Rectal smooth muscle tissue (tissue), 1 donor: Measurements from ENCODE around the gene LRRTM2.
"Not testable (repeated sequence)": the region's sequence is repeated elsewhere in the genome, so short reads cannot be mapped to it uniquely, and the experiment has no call there.

ENCODE experiments used
- H3K27ac ChIP-seq: one replicate; pipeline ENCODE4 v1.7.0; 2013; ENCODE audit warnings: low read depth, low read length, inconsistent platforms
- H3K27me3 ChIP-seq: one replicate; pipeline ENCODE4 v1.7.0; 2013; ENCODE audit warnings: low read length; ENCODE audit not compliant: control insufficient read depth, insufficient read depth
- H3K36me3 ChIP-seq: one replicate; pipeline ENCODE4 v1.7.0; 2013; ENCODE audit warnings: low read length; ENCODE audit not compliant: control insufficient read depth, insufficient read depth
- H3K4me1 ChIP-seq: one replicate; pipeline ENCODE4 v1.7.0; 2013; ENCODE audit warnings: low read length; ENCODE audit not compliant: control insufficient read depth, insufficient read depth
- H3K4me3 ChIP-seq: one replicate; pipeline ENCODE4 v1.7.0; 2013; ENCODE audit warnings: low read length
- H3K9ac ChIP-seq: one replicate; pipeline ENCODE4 v1.7.0; 2013; ENCODE audit warnings: low read length

The LRRTM2 gene, protein sequence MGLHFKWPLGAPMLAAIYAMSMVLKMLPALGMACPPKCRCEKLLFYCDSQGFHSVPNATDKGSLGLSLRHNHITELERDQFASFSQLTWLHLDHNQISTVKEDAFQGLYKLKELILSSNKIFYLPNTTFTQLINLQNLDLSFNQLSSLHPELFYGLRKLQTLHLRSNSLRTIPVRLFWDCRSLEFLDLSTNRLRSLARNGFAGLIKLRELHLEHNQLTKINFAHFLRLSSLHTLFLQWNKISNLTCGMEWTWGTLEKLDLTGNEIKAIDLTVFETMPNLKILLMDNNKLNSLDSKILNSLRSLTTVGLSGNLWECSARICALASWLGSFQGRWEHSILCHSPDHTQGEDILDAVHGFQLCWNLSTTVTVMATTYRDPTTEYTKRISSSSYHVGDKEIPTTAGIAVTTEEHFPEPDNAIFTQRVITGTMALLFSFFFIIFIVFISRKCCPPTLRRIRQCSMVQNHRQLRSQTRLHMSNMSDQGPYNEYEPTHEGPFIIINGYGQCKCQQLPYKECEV

DNA sequence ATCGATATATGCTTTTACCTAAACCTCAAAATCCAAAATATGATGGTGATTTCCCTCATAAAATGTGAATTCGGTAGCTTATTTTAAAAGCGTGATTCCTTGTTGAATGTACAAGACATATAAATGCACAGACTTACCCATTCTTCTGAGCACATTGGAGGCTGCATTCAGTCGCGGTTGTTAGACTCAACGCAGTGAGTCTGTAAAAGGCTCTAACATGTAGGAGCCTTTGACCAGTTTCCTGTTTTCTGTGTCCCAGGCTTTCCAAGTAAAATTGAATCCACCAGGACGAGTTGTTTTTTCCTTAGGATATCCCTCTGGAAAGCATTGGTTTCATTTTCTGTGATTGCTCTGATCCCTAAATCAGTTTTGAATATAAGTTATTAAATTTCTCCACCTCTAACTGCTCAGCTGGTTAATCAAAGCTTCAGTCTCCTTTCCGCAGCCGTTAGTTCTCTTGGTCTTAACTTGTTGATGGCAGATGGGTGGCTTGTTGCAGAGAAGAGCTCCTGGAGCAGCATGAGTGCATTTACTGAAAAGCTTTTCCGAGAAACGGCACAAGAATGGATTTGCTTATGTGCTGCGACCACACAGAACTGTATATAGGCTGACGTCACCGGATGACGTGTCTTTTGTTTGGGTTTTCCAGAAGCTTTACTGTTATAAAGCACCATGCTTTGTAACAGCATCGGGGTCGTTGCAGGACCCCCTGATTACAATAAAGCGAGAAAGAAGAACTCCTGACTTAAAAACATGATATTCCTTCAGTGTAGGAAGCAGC is at the start of gene LRRTM2:
Gene LRRTM2, minus strand, starts transcription at position 565 of the 781 bp plus-strand sequence. Its CDS starts 424 bp downstream, at position 141.
- Histone ChIP-seq H3K4me1 (peaks cover 6% of the 10 kb centered on the region), H3K4me3 (peak within 1 kb of the TSS; percentile 63), H3K27me3 (no peaks in the 10 kb centered on the region), H3K27ac (peak within 1 kb of the TSS; percentile 40), H3K9ac (no peak within 1 kb of the TSS), H3K36me3 (no peaks in the 10 kb centered on the region)

DNA sequence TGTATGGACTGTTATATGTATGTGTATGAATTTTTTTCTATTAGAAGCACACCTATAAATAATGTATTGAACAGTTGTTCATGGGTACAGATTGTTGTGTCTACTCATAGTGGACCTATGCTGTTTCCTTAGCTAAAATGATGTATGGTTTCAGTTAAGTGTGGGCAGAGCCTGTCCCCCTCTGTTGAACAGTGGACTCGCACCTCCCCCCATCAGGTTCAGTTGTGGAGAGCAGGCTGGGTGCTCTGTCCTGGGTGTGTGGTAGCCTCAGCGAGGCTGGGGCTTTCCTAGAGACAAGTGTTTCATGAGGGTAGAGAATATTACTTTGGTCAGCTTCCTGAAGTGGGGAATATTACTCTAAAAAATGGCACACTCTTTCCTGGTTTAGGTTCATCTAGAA is 47.4 kb upstream of the LRRTM2 start:
- no peak overlapping the region for H3K9ac ChIP-seq
- no peaks in the 10 kb centered on the region for H3K27me3 ChIP-seq
- no peak overlapping the region for H3K27ac ChIP-seq
- H3K4me3 ChIP-seq, result no peak overlapping the region
- H3K36me3 ChIP-seq, result peaks cover 28% of the 10 kb centered on the region
- no peaks in the 10 kb centered on the region for H3K4me1 ChIP-seq

DNA sequence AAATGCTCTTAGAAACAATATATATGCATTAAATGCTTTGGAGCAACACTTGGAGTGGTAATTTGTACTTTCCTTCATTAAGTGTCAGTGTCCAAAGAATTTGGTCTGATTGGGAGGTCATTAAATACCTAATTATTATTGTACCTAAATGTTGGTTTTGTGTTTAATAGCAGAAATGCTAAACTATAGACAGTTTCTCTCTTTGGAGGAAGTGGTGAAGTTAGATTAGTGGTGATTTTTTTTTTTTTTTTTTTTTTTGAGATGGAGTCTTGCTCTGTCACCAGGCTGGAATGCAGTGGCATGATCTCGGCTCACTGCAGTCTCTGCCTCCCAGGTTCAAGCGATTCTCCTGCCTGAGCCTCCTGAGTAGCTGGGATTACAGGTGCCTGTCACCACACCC is 46.2 kb upstream of the LRRTM2 start:
- peaks cover 20% of the 10 kb centered on the region for H3K36me3 ChIP-seq
- H3K4me1 ChIP-seq, H3K4me3 ChIP-seq, H3K27ac ChIP-seq, H3K9ac ChIP-seq, H3K27me3 ChIP-seq: not testable (repeated sequence)

DNA sequence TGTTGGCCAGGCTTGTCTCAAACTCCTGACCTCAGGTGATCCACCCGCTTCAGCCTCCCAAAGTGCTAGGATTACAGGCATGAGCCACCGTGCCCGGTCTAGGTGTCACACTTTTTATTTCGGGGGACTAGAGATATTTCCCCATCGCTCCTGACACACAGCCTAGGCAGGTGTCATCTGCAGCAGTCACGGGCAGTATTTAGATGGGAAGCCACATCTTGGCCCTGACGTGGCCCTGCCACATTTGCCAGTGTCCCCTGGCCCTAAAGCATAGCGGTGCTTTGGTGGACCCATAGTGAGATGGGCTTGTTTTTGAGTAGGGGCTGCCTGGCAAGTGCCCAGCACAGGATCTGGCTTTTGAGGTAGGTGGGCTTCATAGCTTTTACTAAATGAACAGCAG is 45.0 kb upstream of the LRRTM2 start:
- H3K36me3 ChIP-seq, result peaks cover 8% of the 10 kb centered on the region
- no peak overlapping the region for H3K4me3 ChIP-seq
- no peak overlapping the region for H3K9ac ChIP-seq

DNA sequence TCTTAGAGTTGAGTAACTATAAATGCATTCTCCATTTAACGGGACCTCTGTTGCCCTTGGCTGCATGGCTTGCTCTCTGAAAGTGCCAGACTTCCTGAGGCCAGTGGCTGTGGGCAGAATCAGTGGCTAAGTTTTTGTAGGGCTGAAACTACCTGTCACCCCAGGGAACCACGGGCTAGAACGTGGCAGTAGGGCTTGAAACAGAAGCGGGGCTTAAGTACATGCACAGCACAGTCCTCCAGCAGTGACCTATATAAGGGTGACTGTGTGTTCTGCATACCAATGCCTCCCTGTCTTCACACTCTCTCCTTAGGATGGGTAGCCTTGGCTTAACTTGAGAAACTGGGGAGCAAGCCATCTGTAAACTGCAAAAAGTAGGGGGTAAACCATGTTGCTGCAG is 43.6 kb upstream of the LRRTM2 start:
- H3K9ac ChIP-seq, result no peak overlapping the region
- no peaks in the 10 kb centered on the region for H3K36me3 ChIP-seq
- H3K4me1 ChIP-seq, result no peaks in the 10 kb centered on the region
- H3K27me3 ChIP-seq, result no peaks in the 10 kb centered on the region
- H3K4me3 ChIP-seq, result no peak overlapping the region
- H3K27ac ChIP-seq, result no peak overlapping the region

More for the DNA sequence above, 45.0 kb upstream of the LRRTM2 start:
- H3K4me1 ChIP-seq, result no peaks in the 10 kb centered on the region
- no peaks in the 10 kb centered on the region for H3K27me3 ChIP-seq
- H3K27ac ChIP-seq, result no peak overlapping the region

DNA sequence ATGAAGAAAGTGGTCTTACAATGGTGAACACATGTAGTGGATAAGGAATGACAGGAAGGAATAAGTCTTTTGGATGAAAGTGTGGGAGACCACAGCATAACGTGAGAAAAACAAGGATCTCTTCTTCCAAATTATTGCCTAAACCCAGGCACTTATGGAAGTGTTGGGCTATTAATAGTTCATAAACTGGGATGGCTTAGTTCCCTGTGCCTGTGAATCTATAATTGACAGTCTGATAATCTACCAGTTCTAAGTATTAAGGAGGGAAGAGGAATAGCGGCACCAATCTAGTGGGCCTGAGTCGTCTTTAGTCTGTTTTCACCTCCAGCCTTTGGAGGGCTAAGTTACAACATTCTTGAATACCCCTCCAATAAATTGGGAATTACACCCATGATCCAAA is 39.2 kb upstream of the LRRTM2 start:
- no peak overlapping the region for H3K9ac ChIP-seq
- H3K27me3 ChIP-seq, result no peaks in the 10 kb centered on the region
- H3K27ac ChIP-seq, result no peak overlapping the region
- H3K4me1 ChIP-seq, result no peaks in the 10 kb centered on the region
- no peak overlapping the region for H3K4me3 ChIP-seq
- no peaks in the 10 kb centered on the region for H3K36me3 ChIP-seq

DNA sequence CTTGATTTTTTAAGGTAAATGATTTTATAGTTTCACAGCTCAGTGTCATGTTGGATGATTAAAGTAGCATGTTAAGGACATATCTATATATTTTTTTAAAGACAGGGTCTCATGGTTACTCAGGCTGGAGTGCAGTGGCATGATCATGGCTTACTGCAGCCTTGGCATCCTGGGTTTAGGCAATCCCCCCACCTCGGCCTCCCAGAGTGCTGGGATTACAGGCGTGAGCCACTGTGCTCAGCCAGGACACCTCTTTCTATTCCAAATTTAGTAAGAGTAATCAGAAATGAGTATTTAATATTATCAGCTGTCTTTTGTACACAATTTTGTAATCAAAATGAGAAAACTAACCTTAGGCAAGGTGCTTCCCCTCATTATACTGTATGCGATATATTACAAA is 38.6 kb upstream of the LRRTM2 start:
- no peaks in the 10 kb centered on the region for H3K27me3 ChIP-seq
- H3K4me1 ChIP-seq, result no peaks in the 10 kb centered on the region
- no peaks in the 10 kb centered on the region for H3K36me3 ChIP-seq
- no peak overlapping the region for H3K27ac ChIP-seq
- H3K9ac ChIP-seq, result no peak overlapping the region
- H3K4me3 ChIP-seq, result no peak overlapping the region

DNA sequence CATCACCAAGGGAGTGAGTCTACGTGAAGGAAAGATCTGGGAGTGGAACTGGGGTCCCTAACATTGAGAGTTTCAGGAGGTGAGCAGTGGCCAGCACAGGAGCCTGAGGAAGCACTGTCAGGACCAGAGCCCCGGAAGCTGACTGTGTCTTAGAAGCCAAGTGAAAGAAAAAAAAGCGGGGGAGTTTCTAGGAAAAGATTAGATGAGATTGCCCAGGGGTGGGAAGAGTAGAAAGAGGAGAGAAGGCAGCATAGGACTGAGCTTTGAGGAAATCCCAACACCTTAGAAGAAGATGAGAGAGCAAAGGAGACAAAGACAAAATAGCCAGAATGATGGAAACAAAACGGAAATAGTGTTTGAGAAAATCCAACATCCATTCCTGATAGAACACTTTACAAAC is 37.0 kb upstream of the LRRTM2 start:
- H3K27ac ChIP-seq, result no peak overlapping the region
- no peaks in the 10 kb centered on the region for H3K36me3 ChIP-seq
- H3K27me3 ChIP-seq, result no peaks in the 10 kb centered on the region
- H3K4me1 ChIP-seq, result no peaks in the 10 kb centered on the region
- H3K4me3 ChIP-seq, result no peak overlapping the region
- no peak overlapping the region for H3K9ac ChIP-seq

DNA sequence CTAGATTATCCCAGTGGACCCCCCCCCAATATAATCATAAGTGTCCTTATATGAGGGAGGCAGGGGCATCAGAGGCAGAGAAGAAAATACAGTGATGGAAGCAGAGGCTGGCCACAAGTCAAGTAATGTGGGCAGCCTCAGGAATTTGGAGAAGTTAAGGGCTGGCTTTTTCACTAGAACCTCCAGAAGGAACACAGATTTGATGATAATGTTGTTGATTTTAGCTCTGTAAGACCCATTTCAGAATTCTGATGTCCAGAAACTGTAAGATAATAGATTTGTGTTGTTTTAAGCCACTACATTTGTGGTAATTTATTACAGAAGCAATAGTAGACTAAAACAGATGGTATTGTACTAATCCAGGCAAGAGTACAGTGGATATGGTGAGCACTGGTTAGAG is 36.3 kb upstream of the LRRTM2 start:
- no peaks in the 10 kb centered on the region for H3K4me1 ChIP-seq
- no peak overlapping the region for H3K27ac ChIP-seq
- no peak overlapping the region for H3K9ac ChIP-seq
- H3K27me3 ChIP-seq, result no peaks in the 10 kb centered on the region
- no peak overlapping the region for H3K4me3 ChIP-seq
- H3K36me3 ChIP-seq, result no peaks in the 10 kb centered on the region

DNA sequence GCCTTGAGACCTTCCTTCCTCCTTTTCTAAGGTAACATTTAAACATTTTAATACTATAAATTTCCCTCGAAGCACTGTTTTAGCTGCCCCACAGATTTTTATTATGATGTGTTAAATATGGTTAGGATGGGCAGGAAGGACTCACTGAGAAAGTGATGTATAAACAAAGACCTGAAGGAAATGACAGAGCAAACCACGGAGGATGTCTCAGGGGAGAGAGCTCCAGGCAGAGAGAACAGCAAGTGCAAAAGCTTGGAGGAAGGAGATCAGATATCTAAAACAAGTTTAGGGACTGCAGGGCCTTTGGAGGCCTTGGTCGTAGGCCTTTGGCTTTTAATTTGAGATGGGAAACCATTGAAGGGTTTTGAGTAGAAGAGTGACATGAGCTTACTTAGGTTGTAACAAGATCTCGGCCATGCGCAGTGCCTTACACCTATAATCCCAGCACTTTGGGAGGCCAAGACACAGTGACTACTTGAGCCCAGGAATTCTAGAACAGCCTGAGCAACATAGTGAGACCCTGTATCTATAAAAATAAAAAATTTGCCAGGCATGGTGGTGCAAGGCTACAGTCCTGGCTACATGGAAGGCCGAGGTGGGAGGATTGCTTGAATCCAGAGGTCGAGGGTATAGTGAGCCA is 35.5 kb upstream of the LRRTM2 start:
- no peaks in the 10 kb centered on the region for H3K36me3 ChIP-seq
- H3K9ac ChIP-seq, result no peak overlapping the region
- no peaks in the 10 kb centered on the region for H3K27me3 ChIP-seq
- no peak overlapping the region for H3K4me3 ChIP-seq
- no peak overlapping the region for H3K27ac ChIP-seq
- no peaks in the 10 kb centered on the region for H3K4me1 ChIP-seq

DNA sequence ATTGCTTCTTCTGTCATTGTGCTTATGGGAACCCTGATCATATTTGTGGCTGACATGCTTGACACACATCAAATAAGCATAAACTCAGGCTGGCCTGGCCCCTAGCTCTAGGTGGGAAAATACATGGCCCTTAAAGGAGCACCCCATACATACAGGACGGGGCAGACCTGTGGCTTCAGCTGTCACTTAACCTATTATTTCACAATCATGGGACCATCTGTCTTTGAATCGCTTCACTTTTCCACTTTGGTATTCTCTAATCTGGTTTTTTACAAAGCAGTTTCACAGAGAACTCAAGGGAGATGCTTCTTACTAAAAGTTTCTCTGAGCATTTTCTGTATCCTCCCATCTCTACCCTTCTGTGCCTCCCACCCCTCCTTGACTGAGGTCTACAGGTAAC is 34.6 kb upstream of the LRRTM2 start:
- no peaks in the 10 kb centered on the region for H3K36me3 ChIP-seq
- no peak overlapping the region for H3K27ac ChIP-seq
- H3K4me3 ChIP-seq, result no peak overlapping the region
- no peak overlapping the region for H3K9ac ChIP-seq
- H3K4me1 ChIP-seq, result no peaks in the 10 kb centered on the region
- H3K27me3 ChIP-seq, result no peaks in the 10 kb centered on the region

DNA sequence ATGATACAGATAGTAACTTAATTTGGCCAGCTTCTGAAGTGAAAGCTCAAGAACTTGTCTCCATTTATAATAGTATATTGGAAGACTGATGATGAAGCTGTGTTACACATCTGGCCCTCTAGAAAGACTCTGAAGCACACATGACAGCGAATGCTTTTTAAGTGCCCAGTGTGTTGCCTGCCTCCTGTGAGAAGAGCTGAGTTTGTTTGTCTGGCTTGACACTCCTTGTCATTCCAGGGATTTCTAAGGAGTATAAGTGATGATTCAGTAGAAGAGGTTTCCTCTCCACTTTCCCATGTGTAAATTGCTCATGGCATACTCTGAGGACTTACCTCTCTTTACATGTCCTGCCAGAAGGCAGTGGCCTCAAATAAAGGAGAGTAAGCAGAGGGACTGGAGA is 30.4 kb upstream of the LRRTM2 start:
- no peak overlapping the region for H3K4me3 ChIP-seq
- no peak overlapping the region for H3K27ac ChIP-seq

More for the DNA sequence above, 30.4 kb upstream of the LRRTM2 start:
- no peaks in the 10 kb centered on the region for H3K4me1 ChIP-seq
- H3K9ac ChIP-seq, result no peak overlapping the region
- no peaks in the 10 kb centered on the region for H3K27me3 ChIP-seq
- H3K36me3 ChIP-seq, result no peaks in the 10 kb centered on the region
